A673 (cell line): ENCODE measurements around the gene CNTN5. TPM values are rescaled to one million over a fixed set of nuclear protein-coding genes. Genes with fewer than 3 reads are reported as not detected.

Source experiments
- BruUV-seq: library from RNA; stranded (reverse); fragments of 400-500 nt; replicated peaks from 2 replicates; lab custom pipeline; 2021; lab: Mats Ljungman, UMichigan
- CTCF ChIA-PET: fragments of 300-600 bp; sonication (Branson Sonifier 250); formaldehyde crosslinking; loops from one replicate; lab custom pipeline; 2022; ENCODE audit warnings: antibody characterized with exemption; lab: Charles Lee
- POLR2A ChIA-PET: fragments of 300-600 bp; sonication (Branson Sonifier 250); formaldehyde crosslinking; loops from one replicate; lab custom pipeline; 2022; ENCODE audit warnings: antibody characterized with exemption; ENCODE audit not compliant: low non-redundant PET; lab: Charles Lee
- DNase-seq: peaks from one replicate; pipeline ENCODE4 v3.0.0-alpha.2; 2015; ENCODE audit warnings: low spot score
- H3K27ac ChIP-seq: fragments of 200-600 bp; sonication (generic); 2 replicates; pipeline ENCODE4 v1.5.1; 2016; ENCODE audit warnings: mixed run types, low read depth, mild to moderate bottlenecking, mixed read lengths, antibody characterized with exemption, low read length; ENCODE audit not compliant: poor library complexity, severe bottlenecking
- H3K27me3 ChIP-seq: fragments of 200-600 bp; sonication (generic); replicated peaks from 2 replicates; pipeline ENCODE4 v1.6.1; 2017; ENCODE audit warnings: mixed run types, low read depth, mild to moderate bottlenecking, mixed read lengths, antibody characterized with exemption, low read length; ENCODE audit not compliant: insufficient read depth, poor library complexity
- H3K36me3 ChIP-seq: fragments of 200-600 bp; sonication (generic); 2 replicates; pipeline ENCODE4 v1.6.1; 2016; ENCODE audit warnings: mixed run types, mild to moderate bottlenecking, mixed read lengths, antibody characterized with exemption, low read length; ENCODE audit not compliant: insufficient read depth, poor library complexity, severe bottlenecking
- H3K4me1 ChIP-seq: fragments of 200-600 bp; sonication (generic); 2 replicates; pipeline ENCODE4 v1.6.1; 2017; ENCODE audit warnings: mixed run types, mild to moderate bottlenecking, mixed read lengths, antibody characterized with exemption, low read length; ENCODE audit not compliant: insufficient read depth, poor library complexity, severe bottlenecking
- H3K4me3 ChIP-seq: fragments of 200-600 bp; sonication (generic); 2 replicates; pipeline ENCODE4 v1.5.1; 2016; ENCODE audit warnings: low read depth, mixed run types, mild to moderate bottlenecking, mixed read lengths, low read length; ENCODE audit not compliant: poor library complexity, severe bottlenecking
- H3K9me3 ChIP-seq: fragments of 200-600 bp; sonication (generic); 2 replicates; pipeline ENCODE4 v1.6.1; 2016; ENCODE audit warnings: mixed run types, low read depth, mild to moderate bottlenecking, mixed read lengths, antibody characterized with exemption, low read length; ENCODE audit not compliant: poor library complexity, severe bottlenecking
- CTCF ChIP-seq: fragments of 300-800, 200-600 bp; sonication (generic); conservative IDR thresholded peaks from 2 replicates; pipeline ENCODE4 v1.5.1; 2017; ENCODE audit warnings: low read depth, mild to moderate bottlenecking, antibody characterized with exemption, low read length, moderate library complexity, mixed read lengths
- EZH2 ChIP-seq: fragments of 200-600 bp; sonication (generic); IDR thresholded peaks from 2 replicates; pipeline ENCODE4 v1.6.1; 2017; ENCODE audit warnings: borderline replicate concordance, low read depth, mild to moderate bottlenecking, mixed read lengths, antibody characterized with exemption, low read length; ENCODE audit not compliant: poor library complexity, severe bottlenecking
- intact Hi-C: fragments of 100-400 bp; cut with micrococcal nuclease; formaldehyde crosslinking; loops from one replicate; pipeline ENCODE4 v1.10.0; 2022; ENCODE audit not compliant: unreplicated experiment
- total RNA-seq: library from RNA; stranded (reverse); gene quantifications from 2 replicates; pipeline ENCODE4 v1.2.3, GENCODE V29; 2021

The CNTN5 gene
- total RNA-seq, 1 experiment from 2014 or later: 0.80 TPM

DNA sequence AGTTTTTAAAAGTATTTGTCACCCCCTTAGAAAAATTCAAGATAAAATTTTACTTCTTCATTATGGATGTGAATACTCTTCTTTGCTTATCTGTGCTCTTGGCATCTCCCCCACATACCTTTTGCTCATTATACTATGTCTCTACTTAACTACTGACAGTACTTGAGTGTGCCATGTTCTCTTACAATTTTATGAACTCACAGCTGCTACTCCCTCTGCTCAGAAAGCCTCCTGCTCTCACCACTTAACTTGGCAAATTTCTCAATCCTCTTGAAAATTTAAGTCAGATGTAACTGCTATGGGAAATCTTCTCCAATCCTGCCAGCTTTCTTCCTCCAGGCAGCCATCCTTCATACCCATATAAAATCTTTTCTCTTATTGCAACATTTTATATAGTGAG is 163.4 kb downstream of the CNTN5 start:
- no peak for TF ChIP-seq CTCF
- no peak for TF ChIP-seq EZH2
- no peaks in the 10 kb centered on the region for H3K36me3 ChIP-seq
- intact Hi-C loops: no loop called here
- DNase-seq: no peak
- no peaks in the 10 kb centered on the region for H3K4me1 ChIP-seq
- POLR2A ChIA-PET: no interaction called here
- H3K4me3 ChIP-seq: no peak overlapping the region
- CTCF ChIA-PET: no interaction called here
- H3K9me3 ChIP-seq: no peaks in the 10 kb centered on the region
- H3K27ac ChIP-seq: no peak overlapping the region
- no TSS peak for BruUV-seq
- H3K27me3 ChIP-seq: no peaks in the 10 kb centered on the region

DNA sequence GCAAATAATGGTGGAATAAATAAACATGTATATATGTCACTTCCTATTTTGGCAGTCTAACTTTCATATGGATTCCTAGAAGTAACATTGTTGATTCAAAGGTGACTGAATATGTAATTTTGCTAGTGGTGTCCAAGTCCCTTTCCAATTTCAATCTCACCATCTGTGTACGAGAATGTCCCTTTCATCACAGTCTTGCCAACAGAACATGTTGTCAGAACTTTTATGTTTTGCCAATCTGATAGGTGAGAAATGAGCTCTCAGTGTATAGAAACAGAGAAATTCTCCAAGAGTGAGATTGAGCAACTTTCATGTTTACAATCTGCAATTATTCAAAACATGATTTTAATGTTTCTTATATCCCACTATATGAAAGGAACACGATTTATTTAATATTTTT is 167.5 kb downstream of the CNTN5 start:
- intact Hi-C loops: no loop called here
- no peaks in the 10 kb centered on the region for H3K9me3 ChIP-seq
- H3K4me3 ChIP-seq: no peak overlapping the region
- H3K27me3 ChIP-seq: no peaks in the 10 kb centered on the region
- H3K27ac ChIP-seq: no peak overlapping the region
- H3K36me3 ChIP-seq: no peaks in the 10 kb centered on the region
- TF ChIP-seq CTCF (no peak), EZH2 (no peak)
- ChIA-PET POLR2A (interaction anchor here (0.6 kb wide), 2 partner anchors 10 to 22 kb away, joined by 3 to 10 read pairs; no protein-coding TSS in a partner anchor), CTCF (no interaction called here)
- BruUV-seq: no TSS peak
- no peaks in the 10 kb centered on the region for H3K4me1 ChIP-seq
- no peak for DNase-seq

- no peak for DNase-seq
- TF ChIP-seq CTCF (no peak), EZH2 (no peak)
- Histone ChIP-seq H3K27ac (no peak overlapping the region), H3K9me3 (no peaks in the 10 kb centered on the region), H3K4me1 (no peaks in the 10 kb centered on the region), H3K36me3 (no peaks in the 10 kb centered on the region), H3K27me3 (no peaks in the 10 kb centered on the region), H3K4me3 (no peak overlapping the region)
- no TSS peak for BruUV-seq
- POLR2A ChIA-PET: no interaction called here
- CTCF ChIA-PET: no interaction called here
- intact Hi-C loops: no loop called here
These were observed 172.0 kb downstream of the CNTN5 start for GRCh38 chr11:99192716-99193115.
